NCI-H510A treated with DMSO at 0.1 percent for 48 hours (cell line): ENCODE data around the gene BMPR1B.

Experiments used
- DNase-seq: peaks from one replicate; lab custom pipeline; 2025; lab: John Stamatoyannopoulos, UW

Gene BMPR1B

DNA sequence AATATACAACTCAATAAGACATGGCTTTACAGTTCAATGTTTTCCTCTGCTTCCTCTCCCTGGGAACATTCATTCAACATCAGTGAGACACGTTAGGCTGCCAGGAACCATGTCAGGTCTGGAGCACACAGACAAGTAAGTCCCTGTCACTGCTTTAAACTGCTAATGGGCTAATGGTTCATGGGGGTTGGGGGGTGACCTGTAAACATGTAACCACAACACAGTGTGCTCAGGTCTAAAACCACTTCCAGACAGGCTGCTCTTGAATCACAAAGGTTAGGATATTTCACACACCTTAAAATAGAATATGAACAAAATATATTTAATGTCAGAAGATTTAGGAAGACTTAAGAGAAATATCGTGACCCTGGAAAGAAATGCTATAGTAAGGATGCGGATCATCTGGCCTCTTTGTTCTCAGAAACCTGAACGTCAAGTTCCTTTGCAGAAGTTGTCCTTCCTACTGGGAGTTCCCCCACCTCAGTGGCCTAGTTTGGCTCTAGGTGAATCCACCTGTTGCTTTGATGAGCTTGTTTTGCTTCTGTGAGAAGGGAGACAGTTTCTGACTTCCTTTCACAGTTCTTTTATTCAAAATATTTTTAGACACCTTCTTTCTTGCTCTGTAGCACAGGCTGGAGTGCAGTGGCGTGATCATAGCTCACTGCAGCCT, 431.1 kb downstream of the BMPR1B start:
- no peak for DNase-seq

DNA sequence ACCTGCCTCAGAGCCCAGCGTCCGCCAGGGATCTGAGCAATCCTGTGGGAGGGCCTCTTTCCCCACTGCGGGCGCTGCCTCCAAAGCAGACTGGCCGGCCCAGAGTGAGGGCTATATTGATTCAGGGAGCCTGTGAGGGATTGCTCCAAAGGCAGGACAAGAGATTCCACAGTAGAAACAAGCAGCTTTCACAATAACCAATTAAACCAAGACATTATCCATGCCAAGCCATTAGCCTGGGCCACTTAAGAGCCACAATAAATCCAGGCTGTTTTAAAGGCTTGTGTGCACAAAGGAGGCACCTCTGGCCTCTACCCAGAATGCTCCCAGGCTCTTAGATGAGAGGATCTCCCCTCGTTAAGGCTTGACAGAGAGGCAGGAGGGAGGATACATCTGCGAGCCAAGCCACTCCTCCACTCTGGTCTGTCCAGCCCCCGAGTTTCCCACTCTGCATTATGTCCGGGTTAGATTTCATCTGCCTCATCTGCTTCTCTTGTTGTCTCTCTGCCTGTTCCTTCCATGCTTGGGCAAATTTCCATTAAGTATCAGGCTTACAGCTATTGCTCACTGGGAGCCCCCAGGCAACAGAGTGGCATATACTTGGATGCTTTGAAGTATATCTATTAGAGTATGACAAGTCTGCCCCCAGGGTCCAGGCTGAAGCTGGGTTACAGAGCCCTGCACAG, 433.1 kb downstream of the BMPR1B start:
- DNase-seq: no peak

DNA sequence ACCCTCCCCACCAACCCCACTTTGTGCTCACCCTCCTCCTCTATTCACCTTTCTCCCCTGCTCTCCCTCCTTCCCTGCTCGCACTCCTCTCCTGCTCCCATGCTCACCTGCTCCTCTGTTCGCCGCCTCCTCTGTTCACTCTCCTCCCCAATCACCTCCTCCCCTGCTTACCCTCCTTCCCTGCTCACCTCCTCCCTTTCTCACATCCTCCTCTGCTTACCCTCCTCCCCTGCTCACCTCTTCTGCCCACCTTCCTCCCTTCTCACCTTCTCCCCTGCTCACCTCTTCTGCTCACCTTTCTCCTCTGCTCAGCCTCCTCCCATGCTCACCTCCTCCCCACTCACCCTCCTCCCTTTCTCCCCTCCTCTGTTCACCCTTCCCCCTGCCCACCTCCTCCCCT, 433.8 kb downstream of the BMPR1B start:
- DNase-seq: no peak

DNA sequence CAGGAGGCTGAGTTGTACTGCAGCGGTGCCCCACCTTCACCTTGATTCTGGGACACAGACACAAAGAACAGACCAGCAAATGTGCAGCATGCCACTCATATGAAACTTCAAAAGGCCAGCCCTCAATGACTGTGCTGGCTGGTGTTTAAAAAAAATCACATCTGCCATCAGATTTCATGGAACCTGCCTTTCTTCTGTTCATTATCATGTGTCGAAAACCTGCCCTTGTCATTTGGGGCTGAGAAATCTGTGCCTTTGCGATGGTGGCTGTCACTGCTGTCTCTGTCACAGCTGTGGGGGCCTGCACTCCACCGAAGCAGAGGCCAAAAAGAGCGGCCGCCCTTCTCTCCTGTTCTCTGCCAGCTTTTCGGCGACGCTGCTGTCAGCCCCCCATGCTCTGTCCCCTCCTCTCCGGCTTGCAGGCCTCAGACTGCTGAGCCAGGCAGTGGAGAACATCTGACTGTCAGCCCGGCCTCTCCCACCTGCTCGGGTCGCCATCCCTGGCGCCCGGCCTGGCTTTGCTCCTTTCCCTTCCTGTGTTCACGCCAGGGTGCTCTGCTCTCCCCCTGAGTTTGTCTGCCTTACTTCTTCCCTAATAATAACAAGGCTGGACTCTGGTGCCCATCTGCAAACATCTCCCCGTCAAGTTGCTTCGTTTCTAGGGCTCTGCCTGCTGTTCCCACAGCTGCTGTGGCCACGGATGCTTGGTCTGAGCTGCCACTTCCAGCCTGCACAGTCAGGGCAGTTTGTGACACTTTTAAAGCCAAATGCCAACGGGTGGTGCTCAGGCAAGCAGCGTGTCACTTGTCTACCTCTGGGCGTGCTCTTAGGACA, 435.9 kb downstream of the BMPR1B start:
- no peak for DNase-seq

DNA sequence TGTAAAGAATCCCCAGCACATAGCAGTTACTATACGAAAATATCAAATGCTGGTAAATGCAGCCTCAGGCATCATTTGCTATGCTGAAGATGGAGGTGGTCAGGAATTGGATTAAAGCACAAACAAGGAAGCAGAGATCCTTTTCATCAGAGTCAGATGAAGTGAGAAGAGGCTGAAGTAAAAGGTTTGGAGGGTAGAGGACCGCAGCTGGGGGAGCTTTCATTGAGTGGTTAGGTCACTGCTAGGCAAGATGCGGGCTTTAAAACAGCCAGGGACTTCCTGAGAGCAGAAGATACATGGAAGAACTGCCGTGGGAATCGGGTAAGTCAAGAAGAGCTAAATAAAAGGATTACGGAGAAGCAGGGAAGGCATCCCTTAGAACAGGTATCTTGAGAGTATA, 439.6 kb downstream of the BMPR1B start:
- DNase-seq: no peak

DNA sequence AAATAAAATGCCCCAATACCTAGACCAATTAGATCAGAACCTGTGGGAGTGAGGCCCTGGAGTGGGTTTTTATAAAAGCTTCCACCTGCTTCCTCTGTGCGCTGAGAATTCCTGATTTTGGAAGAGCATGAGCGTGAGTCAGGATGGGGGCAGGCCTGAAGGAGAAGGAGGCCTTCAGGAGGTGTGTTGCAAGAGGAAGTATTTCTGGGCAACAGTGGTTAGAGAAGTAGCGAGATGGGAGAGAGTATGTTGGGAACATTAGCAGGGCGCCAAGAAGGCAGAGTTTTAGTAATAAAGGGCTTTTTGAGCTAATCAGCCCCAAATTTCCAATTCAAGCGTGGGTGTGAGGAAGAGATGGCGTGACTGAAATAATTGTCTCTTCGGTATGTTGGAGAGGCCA, 441.2 kb downstream of the BMPR1B start:
- DNase-seq: no peak

DNA sequence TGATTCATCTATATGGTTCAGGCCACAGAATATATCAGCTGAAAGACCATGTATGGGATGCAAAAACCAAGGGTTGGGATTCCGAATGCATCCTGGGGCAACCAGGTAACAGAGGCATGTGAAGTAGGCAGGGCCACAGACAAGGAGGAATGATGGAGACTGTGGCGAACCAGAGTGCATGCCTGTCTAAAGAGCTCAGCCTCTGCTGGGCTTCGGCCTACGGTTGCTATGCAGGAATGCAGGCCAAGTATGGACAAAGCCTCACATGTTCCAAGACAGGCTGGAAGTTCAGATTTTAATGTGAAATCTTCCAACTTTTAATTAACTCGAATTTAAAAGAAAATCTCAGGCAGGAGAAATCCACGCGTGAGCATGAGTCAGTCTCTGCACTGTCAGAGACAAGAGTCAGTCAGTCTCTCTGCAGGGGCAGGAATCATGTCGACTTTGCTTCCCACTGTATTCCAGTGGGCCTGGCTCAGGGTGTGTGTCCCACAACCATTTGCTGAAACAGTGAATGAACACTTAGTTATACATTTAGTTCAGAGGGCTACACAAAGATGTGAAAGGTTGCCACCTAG, 446.6 kb downstream of the BMPR1B start:
- no peak for DNase-seq

DNA sequence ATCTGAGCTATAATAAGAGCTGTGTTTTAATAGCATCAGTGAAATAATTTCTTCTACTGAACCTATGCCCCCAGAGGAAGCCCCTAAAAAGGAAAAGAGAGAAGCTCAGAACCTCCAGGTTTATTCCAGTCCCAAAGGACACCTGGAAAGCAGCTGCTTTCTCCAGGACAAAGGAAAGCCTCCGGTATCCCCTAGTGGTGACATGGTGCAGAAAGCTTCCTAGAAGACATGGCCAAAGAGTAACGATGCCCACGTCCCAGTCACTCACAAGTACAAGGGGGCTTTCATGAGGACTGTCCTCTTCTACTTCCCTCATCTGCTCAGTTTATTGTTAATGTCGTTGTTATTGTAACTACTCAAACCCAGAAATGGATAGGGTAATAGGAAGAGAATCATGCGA, 447.1 kb downstream of the BMPR1B start:
- no peak for DNase-seq
